SH-SY5Y (cell line): ENCODE data around the gene SLC26A11.

Experiments
- GATA2 ChIP-seq: IDR thresholded peaks from 2 replicates; pipeline ENCODE4 v1.6.1; 2011; ENCODE audit warnings: mild to moderate bottlenecking, low read depth, low read length
- GATA3 ChIP-seq: IDR thresholded peaks from 2 replicates; pipeline ENCODE4 v1.6.1; 2011; ENCODE audit warnings: low read depth, mild to moderate bottlenecking, low read length, moderate library complexity

- TF ChIP-seq GATA2 (no peak), GATA3 (no peak)
Observed at GRCh38 chr17:80196652-80197051, 23.6 kb upstream of the SLC26A11 start.
